ENCODE measurements around the gene FAM53B. TPM values are rescaled to one million over a fixed set of nuclear protein-coding genes. Genes with fewer than 3 reads are reported as not detected.

The FAM53B gene
- total RNA-seq, 1 donor from 2014 or later = 27.1 TPM

DNA sequence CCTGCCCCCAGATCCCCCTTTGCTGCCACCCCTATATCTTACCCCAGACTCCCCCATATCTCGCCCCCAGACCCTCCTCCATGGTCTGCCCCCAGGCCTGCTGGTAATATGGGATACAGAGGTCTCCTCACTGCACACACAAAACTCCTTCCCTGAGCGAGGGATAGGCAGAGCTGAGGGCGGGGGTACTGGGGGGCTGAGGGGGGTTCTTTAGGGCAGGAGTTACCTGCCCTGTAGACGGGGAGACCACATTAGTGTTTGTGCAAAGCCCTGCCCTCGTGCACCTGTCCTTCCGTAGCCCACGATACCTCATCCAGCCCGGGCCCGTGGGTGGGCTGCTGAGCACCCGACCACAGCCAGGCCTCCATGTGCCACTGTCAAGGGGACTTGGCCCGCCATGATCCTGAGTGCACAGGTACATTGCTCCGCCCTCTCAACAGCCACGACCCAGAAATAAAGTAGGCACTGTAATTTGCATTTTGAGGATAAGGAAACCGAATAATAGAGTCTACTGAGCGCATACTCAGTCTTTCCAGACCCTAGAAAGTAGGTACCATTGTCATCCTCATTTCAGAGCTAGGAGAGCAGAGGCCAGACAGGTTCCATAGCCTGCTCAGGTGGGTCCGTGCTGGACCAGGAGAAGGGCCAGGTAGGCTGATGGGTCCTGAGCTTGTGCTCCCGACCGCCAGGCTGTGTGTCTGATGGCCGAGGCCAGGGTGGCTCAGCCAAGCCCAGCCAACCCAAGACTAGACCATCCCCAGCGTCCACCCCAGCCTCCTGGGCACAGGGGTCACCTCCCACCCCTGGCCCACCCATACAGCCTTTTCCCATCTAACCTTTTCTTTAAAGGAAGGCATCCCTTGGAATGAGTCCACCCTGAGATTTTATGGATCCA, 167.4 kb downstream of the FAM53B start:
- no peak for DNase-seq (ENCODE audit: low spot score)

DNA sequence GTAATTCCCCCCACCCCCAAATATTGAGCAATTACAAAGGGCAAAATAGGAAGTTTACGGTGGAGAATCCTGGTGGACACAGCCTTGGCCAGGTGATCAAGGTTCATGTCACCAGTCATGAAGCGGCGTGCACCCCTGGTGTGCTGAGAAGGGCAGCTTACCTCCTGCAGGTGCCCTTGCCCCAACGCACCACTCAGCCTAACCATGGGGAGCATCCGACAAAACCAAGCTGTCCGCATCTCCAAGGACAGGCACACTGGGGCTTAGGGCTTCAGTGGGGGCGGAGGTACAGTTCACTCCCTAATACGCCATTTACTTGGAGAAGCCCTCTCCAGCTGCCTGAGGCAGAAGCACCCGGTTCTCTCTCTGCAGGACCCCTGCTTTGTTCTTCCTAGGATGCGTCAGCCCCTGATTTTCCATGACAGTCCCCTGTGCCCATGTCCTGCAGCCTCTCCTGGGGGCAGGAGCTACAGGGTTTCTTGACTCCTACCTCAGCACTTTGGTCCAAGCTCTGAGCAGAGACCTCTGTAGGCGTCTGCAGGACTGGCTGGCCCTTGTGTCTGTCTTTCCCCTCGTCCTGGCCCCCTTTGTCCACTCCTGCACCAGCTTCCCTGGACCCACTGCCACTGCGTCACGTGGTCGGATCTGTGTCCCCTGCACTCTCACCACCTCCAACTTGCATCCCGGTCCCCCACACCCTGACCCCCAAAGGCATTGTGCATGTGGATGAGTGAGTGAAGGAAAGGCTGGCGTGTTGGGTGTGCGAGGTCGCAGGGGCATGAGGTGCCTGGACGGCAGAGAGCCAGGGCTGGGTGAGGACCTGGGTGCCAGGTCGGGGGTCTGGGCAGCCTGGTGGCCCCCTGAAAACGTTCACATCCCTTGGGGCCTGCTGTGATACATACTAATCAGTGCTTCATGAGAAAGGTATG, 168.8 kb downstream of the FAM53B start:
- no peak for DNase-seq (ENCODE audit: low spot score)

GRCh38 chr10:124574456-124575070, 169.6 kb downstream of the FAM53B start:
- no peak for DNase-seq (ENCODE audit: low spot score)

DNA sequence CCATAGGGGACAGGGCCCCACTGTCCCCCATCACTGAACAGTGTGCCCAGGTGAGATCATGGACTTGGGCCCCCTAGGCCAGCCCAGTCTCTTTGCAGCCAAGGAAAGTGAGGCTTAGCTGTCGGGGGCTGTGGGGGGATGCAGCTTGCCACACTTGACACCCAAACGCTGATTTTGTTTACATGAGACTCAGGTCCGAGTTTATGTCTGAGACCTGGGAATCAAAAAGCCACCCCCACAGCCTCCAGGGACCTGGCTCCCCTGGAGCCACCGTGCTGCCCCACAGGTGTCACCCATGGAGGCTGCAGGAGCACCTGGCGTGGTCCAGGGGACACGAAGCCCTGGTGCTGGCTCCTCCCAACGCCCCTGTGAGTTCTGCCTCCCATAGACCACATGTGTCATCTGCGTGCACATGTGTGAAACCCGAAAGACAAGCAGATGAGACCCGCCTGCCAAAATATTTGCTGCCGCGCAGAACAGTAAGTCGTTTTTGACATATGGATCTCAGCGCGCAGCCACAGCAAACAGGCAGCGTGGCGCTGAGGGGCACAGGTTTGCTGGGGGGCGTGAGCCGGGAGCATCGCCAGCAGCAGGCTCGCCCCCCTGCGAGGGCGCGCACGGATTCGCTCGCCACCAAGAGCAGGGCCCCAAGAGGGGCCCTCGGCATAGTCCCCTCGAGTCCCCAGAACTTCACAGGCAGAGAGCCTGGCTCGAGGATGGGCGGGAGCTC, 170.3 kb downstream of the FAM53B start:
- no peak for DNase-seq (ENCODE audit: low spot score)

- no peak for DNase-seq (ENCODE audit: low spot score)
Measured at GRCh38 chr10:124572751-124573150, 171.4 kb downstream of the FAM53B start.

- no peak for DNase-seq (ENCODE audit: low spot score)
Measured at GRCh38 chr10:124570646-124571045, 173.5 kb downstream of the FAM53B start.

DNA sequence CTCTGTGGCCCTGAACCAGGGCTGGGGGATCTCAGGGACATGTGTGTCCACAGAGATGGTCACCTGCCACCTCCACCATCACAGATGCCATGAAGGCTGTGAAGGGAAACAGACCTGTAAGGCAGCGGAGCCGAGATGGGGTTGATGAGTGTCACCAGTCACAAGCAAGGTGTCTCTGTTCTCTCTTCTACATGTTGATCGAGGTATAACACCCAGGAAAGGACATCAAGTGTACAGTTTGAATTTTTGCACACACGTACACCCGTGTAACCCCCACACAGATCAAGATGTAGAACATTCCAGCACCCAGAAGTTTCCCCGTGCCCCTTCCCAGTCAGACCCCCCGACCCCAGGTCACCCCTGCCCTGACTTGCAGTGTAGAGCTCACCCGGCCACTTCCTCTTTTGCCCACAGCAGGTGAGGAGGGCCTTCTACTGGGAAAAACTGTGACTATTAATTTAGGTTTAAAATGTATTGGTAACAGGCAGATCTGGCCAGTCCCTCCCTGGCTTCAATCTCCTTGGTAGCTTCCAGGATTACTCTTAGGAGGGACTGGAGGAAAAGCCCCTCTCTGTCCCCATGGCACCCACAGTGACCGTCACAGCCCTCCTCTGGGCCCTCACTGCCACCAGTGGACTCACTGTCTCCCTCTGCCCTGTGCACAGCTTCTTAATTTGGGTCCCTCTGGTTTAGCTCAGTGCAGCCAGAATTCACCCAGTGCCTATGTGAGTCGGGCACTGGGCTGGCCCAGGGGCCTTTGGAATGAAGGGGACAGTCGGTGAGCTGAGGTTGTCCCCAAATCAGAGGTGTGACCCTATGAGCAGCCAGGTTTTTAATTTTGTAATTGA, 174.3 kb downstream of the FAM53B start:
- DNase-seq (ENCODE audit: low spot score) = no peak

Other genes starting within 250 kb of the FAM53B start
- 12.2 TPM for gene EEF1AKMT2, start 47.5 kb upstream of the FAM53B start, total RNA-seq
- gene ABRAXAS2, start 57.4 kb upstream of the FAM53B start, total RNA-seq = 13.8 TPM
- 17.7 TPM for gene ZRANB1, start 197.7 kb upstream of the FAM53B start, total RNA-seq